KOPT-K1 (cell line): ENCODE measurements around the gene FBXO8.
"Not testable (repeated sequence)": the region's sequence is repeated elsewhere in the genome, so short reads cannot be mapped to it uniquely, and the experiment has no call there.

Experiments used
- H3K27ac ChIP-seq: fragments of 200-600 bp; sonication (generic); 2 replicates; pipeline ENCODE4 v1.5.1; 2016; ENCODE audit warnings: antibody characterized with exemption, mild to moderate bottlenecking, low read depth, low read length; ENCODE audit not compliant: poor library complexity, severe bottlenecking
- H3K36me3 ChIP-seq: fragments of 200-600 bp; sonication (generic); 2 replicates; pipeline ENCODE4 v1.5.1; 2017; ENCODE audit warnings: antibody characterized with exemption, mild to moderate bottlenecking, low read length, moderate library complexity; ENCODE audit not compliant: insufficient read depth
- H3K9me3 ChIP-seq: fragments of 200-600 bp; sonication (generic); 2 replicates; pipeline ENCODE4 v1.5.1; 2017; ENCODE audit warnings: antibody characterized with exemption, low read length, mild to moderate bottlenecking; ENCODE audit not compliant: insufficient read depth, poor library complexity, severe bottlenecking

FBXO8 gene

DNA sequence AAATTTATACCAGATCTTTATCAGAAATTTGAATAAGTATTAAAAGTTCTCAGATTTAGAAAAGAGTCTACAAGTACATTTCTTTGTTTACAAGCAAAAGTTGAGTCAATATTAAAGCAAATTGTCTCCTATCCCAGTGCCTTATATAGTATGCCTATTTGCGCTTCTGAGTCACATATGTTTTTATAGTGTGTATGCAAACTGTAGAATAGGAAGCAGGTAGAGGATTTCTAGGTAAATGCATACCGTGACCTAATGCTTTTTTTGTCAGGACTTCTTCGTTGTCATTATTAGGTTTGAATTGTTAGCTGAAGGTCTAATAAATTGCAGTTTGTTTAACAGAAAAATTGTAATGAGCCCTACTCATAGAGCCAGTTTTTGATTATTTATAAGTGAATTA, 22.5 kb upstream of the FBXO8 start:
- no peak overlapping the region for H3K27ac ChIP-seq
- H3K9me3 ChIP-seq: no peaks in the 10 kb centered on the region
- peaks cover 53% of the 10 kb centered on the region for H3K36me3 ChIP-seq

DNA sequence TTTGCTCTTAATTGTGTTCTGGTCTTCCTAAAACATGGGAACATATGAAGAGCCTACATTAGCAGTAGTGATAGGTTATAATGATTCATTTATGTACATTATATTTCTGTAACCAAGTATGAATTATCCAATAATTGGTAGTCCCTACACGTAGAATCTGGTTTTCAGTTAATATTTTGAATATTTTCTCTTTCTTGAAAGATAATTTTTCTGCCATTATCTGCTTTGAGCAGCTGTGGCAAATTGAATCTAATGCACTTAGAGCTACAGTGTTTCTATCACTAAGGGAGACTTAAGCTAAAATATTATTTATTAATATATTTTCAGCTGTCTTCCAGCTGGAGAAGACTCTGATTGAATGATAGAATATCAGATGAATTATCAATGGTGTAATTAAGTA, 21.2 kb upstream of the FBXO8 start:
- H3K36me3 ChIP-seq: peaks cover 51% of the 10 kb centered on the region
- no peaks in the 10 kb centered on the region for H3K9me3 ChIP-seq
- H3K27ac ChIP-seq: no peak overlapping the region

DNA sequence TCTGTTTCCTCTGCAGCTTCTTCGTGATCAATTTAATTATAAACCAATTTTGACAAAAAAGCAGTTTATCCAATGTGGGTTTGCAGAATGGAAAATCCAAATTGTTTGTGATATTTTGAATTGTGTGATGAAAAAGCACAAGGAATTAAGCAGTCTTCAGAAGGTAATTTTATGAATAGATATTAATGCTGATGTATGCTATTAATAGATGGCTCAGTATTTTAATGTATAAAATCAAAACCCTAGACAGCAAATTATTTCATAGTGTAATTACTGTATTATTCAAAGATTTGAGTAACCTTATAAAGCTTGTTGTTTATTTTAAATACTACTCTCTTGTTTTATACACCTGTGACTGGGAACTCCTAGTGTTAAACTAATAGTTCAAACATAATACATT, 20.2 kb upstream of the FBXO8 start:
- H3K36me3 ChIP-seq: peaks cover 43% of the 10 kb centered on the region
- no peak overlapping the region for H3K27ac ChIP-seq

GRCh38 chr4:174295142-174295541, 11.7 kb upstream of the FBXO8 start:
- H3K9me3 ChIP-seq: peaks cover 28% of the 10 kb centered on the region
- not testable (repeated sequence) for H3K27ac ChIP-seq
- peaks cover 27% of the 10 kb centered on the region for H3K36me3 ChIP-seq

More for the DNA sequence above, 20.2 kb upstream of the FBXO8 start:
- H3K9me3 ChIP-seq: no peaks in the 10 kb centered on the region

DNA sequence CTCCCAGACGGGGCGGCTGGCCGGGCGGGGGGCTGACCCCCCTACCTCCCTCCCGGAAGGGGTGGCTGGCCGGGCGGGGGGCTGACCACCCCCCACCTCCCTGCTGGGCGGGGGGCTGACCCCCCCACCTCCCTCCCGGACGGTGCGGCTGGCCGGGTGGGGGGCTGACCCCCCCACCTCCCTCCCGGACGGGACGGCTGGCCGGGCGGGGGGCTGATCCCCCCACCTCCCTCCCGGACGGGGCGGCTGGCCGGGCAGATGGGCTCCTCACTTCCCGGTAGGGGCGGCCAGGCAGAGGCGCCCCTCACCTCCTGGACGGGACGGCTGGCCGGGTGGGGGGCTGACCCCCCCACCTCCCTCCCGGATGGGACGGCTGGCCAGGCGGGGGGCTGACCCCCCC, 11.2 kb upstream of the FBXO8 start:
- H3K36me3 ChIP-seq: peaks cover 22% of the 10 kb centered on the region
- peaks cover 28% of the 10 kb centered on the region for H3K9me3 ChIP-seq
- H3K27ac ChIP-seq: not testable (repeated sequence)

DNA sequence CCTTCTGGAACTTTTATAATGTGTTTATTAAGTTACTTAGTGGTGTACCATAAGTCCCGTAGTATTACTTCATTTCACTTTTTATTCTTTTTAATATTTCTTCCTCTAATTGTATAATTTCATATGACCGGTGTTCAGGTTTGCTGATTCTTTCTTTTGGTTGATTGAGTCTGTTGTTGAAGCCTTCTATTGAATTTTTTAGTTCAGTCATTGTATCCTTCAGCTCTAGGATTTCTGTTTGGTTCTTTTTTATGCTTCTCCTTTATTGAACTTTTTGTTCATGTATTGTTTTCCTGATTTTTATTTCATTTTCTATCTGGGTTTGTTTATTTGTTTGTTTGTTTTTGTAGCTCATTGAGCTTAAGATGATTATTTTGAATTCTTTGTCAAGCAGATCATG, 9.0 kb upstream of the FBXO8 start:
- peaks cover 20% of the 10 kb centered on the region for H3K36me3 ChIP-seq
- H3K9me3 ChIP-seq: peaks cover 28% of the 10 kb centered on the region
- no peak overlapping the region for H3K27ac ChIP-seq

GRCh38 chr4:174286870-174287269, 3.4 kb upstream of the FBXO8 start:
- Histone ChIP-seq H3K36me3 (peaks cover 2% of the 10 kb centered on the region), H3K27ac (no peak overlapping the region), H3K9me3 (peaks cover 3% of the 10 kb centered on the region)

DNA sequence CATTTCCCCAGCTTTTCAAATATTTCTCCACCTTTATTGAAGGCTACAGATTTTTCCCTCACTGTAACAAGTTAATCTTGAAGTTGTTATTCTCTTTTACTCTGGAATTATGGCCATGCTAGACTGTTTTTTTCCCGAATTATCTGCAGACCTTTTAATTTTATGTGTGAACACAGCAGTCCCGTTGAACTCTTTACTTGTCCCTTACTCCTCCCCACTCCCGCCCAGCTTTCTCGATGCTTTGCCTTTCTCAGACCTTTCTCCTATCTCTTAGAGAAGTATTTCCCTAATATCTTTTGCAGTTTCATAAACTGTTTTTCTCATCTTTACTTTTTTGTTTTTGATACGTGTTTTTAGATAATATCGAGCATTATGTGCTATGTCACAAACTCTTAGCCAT, 1.0 kb upstream of the FBXO8 start:
- H3K9me3 ChIP-seq: no peaks in the 10 kb centered on the region
- peak overlapping the region; percentile 95 for H3K27ac ChIP-seq
- no peaks in the 10 kb centered on the region for H3K36me3 ChIP-seq

- Histone ChIP-seq H3K27ac (peak overlapping the region; percentile 95), H3K36me3 (no peaks in the 10 kb centered on the region), H3K9me3 (no peaks in the 10 kb centered on the region)
Measured at GRCh38 chr4:174282836-174283506, 496 bp downstream of the FBXO8 start.

DNA sequence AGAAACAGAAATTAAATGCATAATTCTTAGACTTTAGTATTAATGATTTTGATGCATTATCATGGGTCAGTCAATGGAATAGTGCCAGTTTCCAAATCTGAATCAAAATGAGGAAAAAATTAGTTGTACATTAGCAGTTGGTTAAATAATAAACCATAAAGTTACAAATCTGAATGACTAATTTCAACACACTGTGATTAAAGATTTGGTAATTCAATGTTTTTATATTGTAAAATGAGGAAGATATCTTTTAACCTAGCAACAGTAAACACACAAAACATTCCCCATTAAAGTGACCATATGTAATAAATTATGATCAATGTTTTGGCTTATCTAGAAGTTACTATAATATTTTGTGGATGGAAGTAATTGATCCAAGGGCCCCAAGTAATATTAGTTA, 1.6 kb downstream of the FBXO8 start:
- Histone ChIP-seq H3K27ac (no peak overlapping the region), H3K36me3 (no peaks in the 10 kb centered on the region), H3K9me3 (no peaks in the 10 kb centered on the region)

DNA sequence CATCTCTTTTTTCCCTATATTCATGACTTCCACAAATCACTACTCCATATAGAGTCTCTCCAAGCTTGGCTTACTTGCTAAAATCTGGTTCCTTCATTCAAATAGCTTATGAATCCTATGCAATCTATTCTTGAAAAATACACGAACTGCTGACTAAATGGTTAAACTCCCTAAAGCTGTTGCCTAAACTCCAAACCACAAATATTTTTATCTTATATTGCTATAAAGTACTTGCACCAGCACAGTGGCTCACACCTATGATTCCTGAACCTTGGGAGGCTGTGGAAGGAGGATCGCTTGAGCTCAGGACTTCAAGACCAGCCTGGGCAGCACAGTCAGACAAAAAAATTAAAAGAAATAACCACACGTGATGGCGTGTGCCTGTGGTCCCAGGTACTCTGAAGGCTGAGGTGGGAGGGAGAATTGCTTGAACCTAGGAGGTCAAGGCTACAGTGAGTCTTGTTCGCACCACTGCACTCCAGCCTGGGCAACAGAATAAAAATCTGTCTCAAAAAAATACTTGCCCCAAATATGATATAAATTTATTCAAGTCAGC, 2.2 kb downstream of the FBXO8 start:
- H3K36me3 ChIP-seq: no peaks in the 10 kb centered on the region

GRCh38 chr4:174279433-174280155, 3.9 kb downstream of the FBXO8 start:
- no peaks in the 10 kb centered on the region for H3K36me3 ChIP-seq
- no peaks in the 10 kb centered on the region for H3K9me3 ChIP-seq
- no peak overlapping the region for H3K27ac ChIP-seq

More for the DNA sequence above, 2.2 kb downstream of the FBXO8 start:
- no peaks in the 10 kb centered on the region for H3K9me3 ChIP-seq
- no peak overlapping the region for H3K27ac ChIP-seq

GRCh38 chr4:174278467-174278866, 5.0 kb downstream of the FBXO8 start:
- H3K9me3 ChIP-seq: no peaks in the 10 kb centered on the region
- no peaks in the 10 kb centered on the region for H3K36me3 ChIP-seq
- H3K27ac ChIP-seq: no peak overlapping the region

GRCh38 chr4:174277433-174277832, 6.0 kb downstream of the FBXO8 start:
- Histone ChIP-seq H3K9me3 (no peaks in the 10 kb centered on the region), H3K27ac (no peak overlapping the region), H3K36me3 (no peaks in the 10 kb centered on the region)

DNA sequence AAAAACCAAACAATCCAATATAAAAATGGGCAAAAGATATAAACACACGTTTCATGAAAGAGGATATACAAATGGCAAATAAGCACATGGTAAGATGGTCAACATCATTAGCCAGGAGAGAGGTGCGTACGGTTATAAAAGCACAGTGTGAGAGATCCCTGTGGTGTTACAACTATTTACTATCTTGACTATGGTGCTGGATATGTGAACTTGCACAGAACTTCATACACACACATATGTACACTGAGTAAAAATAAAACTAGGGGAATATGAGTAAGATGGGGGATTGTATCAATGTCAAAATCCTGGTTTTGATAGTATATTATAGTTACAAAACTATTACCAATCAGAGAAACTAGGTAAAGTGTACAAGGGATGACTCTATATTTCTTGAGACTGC, 8.4 kb downstream of the FBXO8 start:
- no peak overlapping the region for H3K27ac ChIP-seq
- H3K36me3 ChIP-seq: no peaks in the 10 kb centered on the region
- H3K9me3 ChIP-seq: no peaks in the 10 kb centered on the region

DNA sequence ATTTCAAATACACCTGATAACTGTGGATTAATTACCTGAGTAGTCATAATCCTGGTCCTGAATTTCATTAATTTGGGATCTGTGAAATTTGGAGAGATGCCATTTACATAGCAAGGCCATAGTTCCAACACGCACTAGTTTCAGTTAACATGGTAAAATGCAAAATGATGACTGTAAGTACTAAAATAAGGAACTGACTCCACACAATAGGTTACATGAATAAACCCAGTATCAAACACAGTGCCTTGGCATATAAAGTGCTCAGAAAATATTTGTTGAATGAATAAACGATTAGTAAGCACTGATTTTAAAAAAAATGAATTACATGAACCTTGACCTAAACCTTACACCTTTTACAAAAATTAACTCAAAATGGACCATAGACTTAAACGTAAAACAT, 9.0 kb downstream of the FBXO8 start:
- Histone ChIP-seq H3K27ac (no peak overlapping the region), H3K9me3 (no peaks in the 10 kb centered on the region), H3K36me3 (no peaks in the 10 kb centered on the region)
